ENCODE measurements around the gene NBPF11.
"Not testable (repeated sequence)": the region's sequence is repeated elsewhere in the genome, so short reads cannot be mapped to it uniquely, and the experiment has no call there.

DNA sequence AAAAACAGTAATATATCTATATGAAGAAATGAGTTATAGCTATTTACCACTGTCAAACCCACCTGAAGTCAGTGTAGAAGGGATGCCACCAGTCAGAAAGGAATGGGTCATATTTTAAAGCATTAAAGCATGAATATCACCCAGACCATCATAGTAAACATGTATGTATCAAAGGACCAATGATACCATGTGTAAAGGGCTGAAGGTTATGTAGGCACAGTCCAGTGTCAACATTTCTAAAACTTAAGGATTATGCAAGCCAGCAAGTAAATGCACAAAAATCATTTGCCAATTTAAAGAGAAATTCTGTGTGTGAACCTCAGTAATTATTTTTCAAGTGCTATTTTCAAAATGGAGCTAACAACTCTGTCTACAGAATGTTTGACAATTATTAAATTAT, 26.6 kb upstream of the NBPF11 start:
- TF ChIP-seq, protein P1, sequence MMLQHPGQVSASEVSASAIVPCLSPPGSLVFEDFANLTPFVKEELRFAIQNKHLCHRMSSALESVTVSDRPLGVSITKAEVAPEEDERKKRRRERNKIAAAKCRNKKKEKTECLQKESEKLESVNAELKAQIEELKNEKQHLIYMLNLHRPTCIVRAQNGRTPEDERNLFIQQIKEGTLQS (IDR thresholded peaks at IDR 0.05): not testable (repeated sequence)
- not testable (repeated sequence) for TF ChIP-seq TCF7L2 (IDR thresholded peaks at IDR 0.05; ENCODE audit: borderline replicate concordance, extremely low read depth, insufficient read depth, insufficient read length); SP1 (IDR thresholded peaks at IDR 0.05; ENCODE audit: low read depth); ZFX (IDR thresholded peaks at IDR 0.05); POLR2AphosphoS5 (IDR thresholded peaks at IDR 0.05; ENCODE audit: low read depth, low read length); RAD21 (IDR thresholded peaks at IDR 0.05; ENCODE audit: low read depth); SIN3A (IDR thresholded peaks at IDR 0.05; ENCODE audit: low read depth); ZNF274 (IDR thresholded peaks at IDR 0.05; ENCODE audit: low read depth, low read length); CEBPB (IDR thresholded peaks at IDR 0.05; ENCODE audit: low read depth); FOSL1 (IDR thresholded peaks at IDR 0.05; ENCODE audit: low read depth); SRF (IDR thresholded peaks at IDR 0.05; ENCODE audit: low read depth)
- TF ChIP-seq, protein P2, sequence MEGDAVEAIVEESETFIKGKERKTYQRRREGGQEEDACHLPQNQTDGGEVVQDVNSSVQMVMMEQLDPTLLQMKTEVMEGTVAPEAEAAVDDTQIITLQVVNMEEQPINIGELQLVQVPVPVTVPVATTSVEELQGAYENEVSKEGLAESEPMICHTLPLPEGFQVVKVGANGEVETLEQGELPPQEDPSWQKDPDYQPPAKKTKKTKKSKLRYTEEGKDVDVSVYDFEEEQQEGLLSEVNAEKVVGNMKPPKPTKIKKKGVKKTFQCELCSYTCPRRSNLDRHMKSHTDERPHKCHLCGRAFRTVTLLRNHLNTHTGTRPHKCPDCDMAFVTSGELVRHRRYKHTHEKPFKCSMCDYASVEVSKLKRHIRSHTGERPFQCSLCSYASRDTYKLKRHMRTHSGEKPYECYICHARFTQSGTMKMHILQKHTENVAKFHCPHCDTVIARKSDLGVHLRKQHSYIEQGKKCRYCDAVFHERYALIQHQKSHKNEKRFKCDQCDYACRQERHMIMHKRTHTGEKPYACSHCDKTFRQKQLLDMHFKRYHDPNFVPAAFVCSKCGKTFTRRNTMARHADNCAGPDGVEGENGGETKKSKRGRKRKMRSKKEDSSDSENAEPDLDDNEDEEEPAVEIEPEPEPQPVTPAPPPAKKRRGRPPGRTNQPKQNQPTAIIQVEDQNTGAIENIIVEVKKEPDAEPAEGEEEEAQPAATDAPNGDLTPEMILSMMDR (IDR thresholded peaks at IDR 0.05 in 2 of 3, conservative IDR thresholded peaks at IDR 0.05 in 1 of 3; ENCODE audit: borderline replicate concordance in 1 of 3, insufficient read depth in 1 of 3, low read depth in 2 of 3, low read length in 2 of 3): not testable (repeated sequence)
- TF ChIP-seq, protein P3, sequence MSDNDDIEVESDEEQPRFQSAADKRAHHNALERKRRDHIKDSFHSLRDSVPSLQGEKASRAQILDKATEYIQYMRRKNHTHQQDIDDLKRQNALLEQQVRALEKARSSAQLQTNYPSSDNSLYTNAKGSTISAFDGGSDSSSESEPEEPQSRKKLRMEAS (IDR thresholded peaks at IDR 0.05): not testable (repeated sequence)
- TF ChIP-seq, protein P4, sequence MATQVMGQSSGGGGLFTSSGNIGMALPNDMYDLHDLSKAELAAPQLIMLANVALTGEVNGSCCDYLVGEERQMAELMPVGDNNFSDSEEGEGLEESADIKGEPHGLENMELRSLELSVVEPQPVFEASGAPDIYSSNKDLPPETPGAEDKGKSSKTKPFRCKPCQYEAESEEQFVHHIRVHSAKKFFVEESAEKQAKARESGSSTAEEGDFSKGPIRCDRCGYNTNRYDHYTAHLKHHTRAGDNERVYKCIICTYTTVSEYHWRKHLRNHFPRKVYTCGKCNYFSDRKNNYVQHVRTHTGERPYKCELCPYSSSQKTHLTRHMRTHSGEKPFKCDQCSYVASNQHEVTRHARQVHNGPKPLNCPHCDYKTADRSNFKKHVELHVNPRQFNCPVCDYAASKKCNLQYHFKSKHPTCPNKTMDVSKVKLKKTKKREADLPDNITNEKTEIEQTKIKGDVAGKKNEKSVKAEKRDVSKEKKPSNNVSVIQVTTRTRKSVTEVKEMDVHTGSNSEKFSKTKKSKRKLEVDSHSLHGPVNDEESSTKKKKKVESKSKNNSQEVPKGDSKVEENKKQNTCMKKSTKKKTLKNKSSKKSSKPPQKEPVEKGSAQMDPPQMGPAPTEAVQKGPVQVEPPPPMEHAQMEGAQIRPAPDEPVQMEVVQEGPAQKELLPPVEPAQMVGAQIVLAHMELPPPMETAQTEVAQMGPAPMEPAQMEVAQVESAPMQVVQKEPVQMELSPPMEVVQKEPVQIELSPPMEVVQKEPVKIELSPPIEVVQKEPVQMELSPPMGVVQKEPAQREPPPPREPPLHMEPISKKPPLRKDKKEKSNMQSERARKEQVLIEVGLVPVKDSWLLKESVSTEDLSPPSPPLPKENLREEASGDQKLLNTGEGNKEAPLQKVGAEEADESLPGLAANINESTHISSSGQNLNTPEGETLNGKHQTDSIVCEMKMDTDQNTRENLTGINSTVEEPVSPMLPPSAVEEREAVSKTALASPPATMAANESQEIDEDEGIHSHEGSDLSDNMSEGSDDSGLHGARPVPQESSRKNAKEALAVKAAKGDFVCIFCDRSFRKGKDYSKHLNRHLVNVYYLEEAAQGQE (IDR thresholded peaks at IDR 0.05; ENCODE audit: low read depth): not testable (repeated sequence)

All from HCT116 (cell line).